Epithelial cell of proximal tubule (primary cell): ENCODE data around the gene RAPH1. TPM values are rescaled to one million over a fixed set of nuclear protein-coding genes. Genes with fewer than 3 reads are reported as not detected.
A peak's percentile ranks its signal among the peaks of the same experiment; 100 is the strongest.
"Not testable (repeated sequence)": the region's sequence is repeated elsewhere in the genome, so short reads cannot be mapped to it uniquely, and the experiment has no call there.

Experiments used
- DNase-seq: peaks from one replicate; pipeline ENCODE4 v3.0.0-alpha.2; 2011; ENCODE audit warnings: low read depth
- H3K4me3 ChIP-seq: 2 replicates; pipeline ENCODE4 v1.5.1; 2011; ENCODE audit warnings: low read depth, mild to moderate bottlenecking, low read length
- CTCF ChIP-seq: conservative IDR thresholded peaks from 2 replicates; pipeline ENCODE4 v1.5.1; 2012; ENCODE audit warnings: low read depth, mild to moderate bottlenecking, low read length
- total RNA-seq: library from RNA; depleted of rRNA; stranded (reverse); fragments of >200 nt; gene quantifications from 2 replicates; pipeline ENCODE4 v1.2.3, GENCODE V29; 2015

Gene RAPH1
- total RNA-seq, 1 donor from 2014 or later, result 33.4 TPM

GRCh38 chr2:203535784-203536585 lies 884 bp upstream of the RAPH1 start:
- TF ChIP-seq CTCF, result no peak
- no peak for DNase-seq
- H3K4me3 ChIP-seq, result peak overlapping the region; percentile 52

- TF ChIP-seq CTCF, result no peak
- DNase-seq, result no peak
- peak overlapping the region; percentile 83 for H3K4me3 ChIP-seq
These were observed 452 bp downstream of the RAPH1 start for GRCh38 chr2:203534621-203535077.

- no peak for DNase-seq
- TF ChIP-seq CTCF, result no peak
- peak overlapping the region; percentile 83 for H3K4me3 ChIP-seq
These were observed 1.2 kb downstream of the RAPH1 start for GRCh38 chr2:203533676-203534591.

- DNase-seq, result no peak
- H3K4me3 ChIP-seq, result peak overlapping the region; percentile 83
- no peak for TF ChIP-seq CTCF
These were observed 2.0 kb downstream of the RAPH1 start for GRCh38 chr2:203532957-203533658.

GRCh38 chr2:203527719-203528118 lies 7.4 kb downstream of the RAPH1 start:
- DNase-seq, result no peak
- no peak overlapping the region for H3K4me3 ChIP-seq
- TF ChIP-seq CTCF, result no peak

- H3K4me3 ChIP-seq, DNase-seq: not testable (repeated sequence)
These were observed 21.8 kb downstream of the RAPH1 start for GRCh38 chr2:203513268-203513667.

GRCh38 chr2:203510941-203511305 lies 24.2 kb downstream of the RAPH1 start:
- no peak overlapping the region for H3K4me3 ChIP-seq
- no peak for DNase-seq
- TF ChIP-seq CTCF, result no peak
